ENCODE data around the gene PTPRQ. TPM values are rescaled to one million over a fixed set of nuclear protein-coding genes. Genes with fewer than 3 reads are reported as not detected.
A peak's percentile ranks its signal among the peaks of the same experiment; 100 is the strongest.

PTPRQ gene
- total RNA-seq, 1 experiment from 2014 or later = not detected

GRCh38 chr12:80509781-80510556 is 65.9 kb downstream of the PTPRQ start (continued):
- TF ChIP-seq, protein P1, sequence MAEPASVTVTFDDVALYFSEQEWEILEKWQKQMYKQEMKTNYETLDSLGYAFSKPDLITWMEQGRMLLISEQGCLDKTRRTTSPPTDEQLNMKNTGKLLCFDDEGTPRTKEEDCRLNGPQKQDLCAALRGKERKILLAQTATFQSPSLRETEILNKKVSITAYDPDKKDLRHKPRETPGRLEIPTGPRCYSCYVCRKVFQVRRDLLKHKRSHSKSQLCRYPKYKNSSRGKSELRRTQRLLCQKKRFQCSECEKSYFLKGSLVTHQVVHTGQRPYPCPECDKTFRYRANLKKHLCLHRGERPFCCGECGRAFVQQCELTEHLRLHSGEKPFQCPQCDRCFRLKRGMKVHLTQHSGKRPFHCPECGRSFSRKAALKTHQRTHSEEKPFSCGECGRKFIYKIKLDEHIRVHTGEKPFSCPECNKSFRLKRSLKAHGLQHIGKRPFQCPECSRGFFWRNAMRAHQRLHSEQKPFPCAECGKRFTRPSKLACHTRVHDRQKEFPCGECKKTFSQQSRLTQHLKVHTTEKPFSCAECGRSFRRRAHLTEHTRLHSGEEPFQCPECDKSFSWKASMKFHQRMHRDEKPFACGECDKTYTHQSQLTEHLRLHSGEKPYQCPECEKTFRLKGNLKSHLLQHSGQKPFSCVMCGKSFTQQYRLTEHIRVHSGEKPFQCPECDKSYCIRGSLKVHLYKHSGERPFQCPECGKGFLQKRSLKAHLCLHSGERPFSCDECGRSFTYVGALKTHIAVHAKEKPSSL (CRISPR knock-in tag; conservative IDR thresholded peaks at IDR 0.05) = no peak
- TF ChIP-seq, protein P2, sequence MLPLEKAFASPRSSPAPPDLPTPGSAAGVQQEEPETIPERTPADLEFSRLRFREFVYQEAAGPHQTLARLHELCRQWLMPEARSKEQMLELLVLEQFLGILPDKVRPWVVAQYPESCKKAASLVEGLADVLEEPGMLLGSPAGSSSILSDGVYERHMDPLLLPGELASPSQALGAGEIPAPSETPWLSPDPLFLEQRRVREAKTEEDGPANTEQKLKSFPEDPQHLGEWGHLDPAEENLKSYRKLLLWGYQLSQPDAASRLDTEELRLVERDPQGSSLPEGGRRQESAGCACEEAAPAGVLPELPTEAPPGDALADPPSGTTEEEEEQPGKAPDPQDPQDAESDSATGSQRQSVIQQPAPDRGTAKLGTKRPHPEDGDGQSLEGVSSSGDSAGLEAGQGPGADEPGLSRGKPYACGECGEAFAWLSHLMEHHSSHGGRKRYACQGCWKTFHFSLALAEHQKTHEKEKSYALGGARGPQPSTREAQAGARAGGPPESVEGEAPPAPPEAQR (CRISPR knock-in tag; IDR thresholded peaks at IDR 0.05) = no peak
- TF ChIP-seq ZNF232 (CRISPR knock-in tag; IDR thresholded peaks at IDR 0.05) = no peak

- POLR2A ChIA-PET = no interaction called here
- Mint-ChIP-seq H3K4me3 (no peak overlapping the region), H3K36me3 (peaks cover 3% of the 10 kb centered on the region; the same call in 1 of the 2 replicates), H3K27me3 (ENCODE audit: low read depth) (no peaks in the 10 kb centered on the region; the same call in 1 of the 2 replicates), H3K27ac (0 out of 2 replicates have a peak overlapping the region, but pooled peaks have one; percentile 63), H3K4me1 (peaks cover 5% of the 10 kb centered on the region; the same call in 1 of the 2 replicates), H3K9me3 (peaks cover 10% of the 10 kb centered on the region)
- CTCF ChIA-PET = no interaction called here
- DNase-seq (ENCODE audit: low spot score) = peak; percentile 49
- TF ChIP-seq, protein P3, sequence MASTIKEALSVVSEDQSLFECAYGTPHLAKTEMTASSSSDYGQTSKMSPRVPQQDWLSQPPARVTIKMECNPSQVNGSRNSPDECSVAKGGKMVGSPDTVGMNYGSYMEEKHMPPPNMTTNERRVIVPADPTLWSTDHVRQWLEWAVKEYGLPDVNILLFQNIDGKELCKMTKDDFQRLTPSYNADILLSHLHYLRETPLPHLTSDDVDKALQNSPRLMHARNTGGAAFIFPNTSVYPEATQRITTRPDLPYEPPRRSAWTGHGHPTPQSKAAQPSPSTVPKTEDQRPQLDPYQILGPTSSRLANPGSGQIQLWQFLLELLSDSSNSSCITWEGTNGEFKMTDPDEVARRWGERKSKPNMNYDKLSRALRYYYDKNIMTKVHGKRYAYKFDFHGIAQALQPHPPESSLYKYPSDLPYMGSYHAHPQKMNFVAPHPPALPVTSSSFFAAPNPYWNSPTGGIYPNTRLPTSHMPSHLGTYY (CRISPR knock-in tag; IDR thresholded peaks at IDR 0.05) = no peak
- ATAC-seq = peak; percentile 88
Measured at GRCh38 chr12:80512781-80513180, 68.7 kb downstream of the PTPRQ start.

DNA sequence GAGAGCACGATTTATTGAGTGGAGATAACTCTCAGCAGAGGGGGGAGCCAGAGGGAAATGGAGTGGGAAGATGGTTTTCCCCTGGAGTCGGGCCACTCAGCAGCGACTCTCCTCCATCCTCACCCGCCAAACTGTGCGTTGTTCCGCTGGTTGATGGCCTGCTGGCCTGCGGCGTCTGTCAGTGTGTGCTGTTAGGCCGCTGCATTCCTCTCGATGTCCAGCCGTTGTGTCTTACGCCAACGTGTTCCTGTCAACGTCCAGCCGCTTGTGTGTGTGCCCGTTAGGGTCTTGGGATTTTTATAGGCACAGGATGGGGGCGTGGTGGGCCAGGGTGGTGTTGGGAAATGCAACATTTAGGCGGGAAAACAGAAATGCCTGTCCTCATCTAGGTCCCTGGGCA is 69.2 kb downstream of the PTPRQ start:
- Mint-ChIP-seq H3K9me3 (peaks cover 14% of the 10 kb centered on the region), H3K4me3 (no peak overlapping the region), H3K36me3 (peaks cover 6% of the 10 kb centered on the region), H3K27ac (no peak overlapping the region), H3K27me3 (ENCODE audit: low read depth) (no peaks in the 10 kb centered on the region; the same call in 1 of the 2 replicates), H3K4me1 (peaks cover 5% of the 10 kb centered on the region; the same call in 1 of the 2 replicates)
- POLR2A ChIA-PET = no interaction called here
- peak; percentile 66 for ATAC-seq
- CTCF ChIA-PET = no interaction called here
- DNase-seq (ENCODE audit: low spot score) = no peak
- TF ChIP-seq ZNF512 (CRISPR knock-in tag; IDR thresholded peaks at IDR 0.05; ENCODE audit: borderline replicate concordance) = no peak
- TF ChIP-seq, protein P4, sequence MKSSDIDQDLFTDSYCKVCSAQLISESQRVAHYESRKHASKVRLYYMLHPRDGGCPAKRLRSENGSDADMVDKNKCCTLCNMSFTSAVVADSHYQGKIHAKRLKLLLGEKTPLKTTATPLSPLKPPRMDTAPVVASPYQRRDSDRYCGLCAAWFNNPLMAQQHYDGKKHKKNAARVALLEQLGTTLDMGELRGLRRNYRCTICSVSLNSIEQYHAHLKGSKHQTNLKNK (CRISPR knock-in tag; IDR thresholded peaks at IDR 0.05) = no peak
- TF ChIP-seq NFE2L1 (CRISPR knock-in tag; IDR thresholded peaks at IDR 0.05) = no peak
- TF ChIP-seq, protein P2 (CRISPR knock-in tag; IDR thresholded peaks at IDR 0.05) = no peak
- TF ChIP-seq IRF2 (CRISPR knock-in tag; IDR thresholded peaks at IDR 0.05; ENCODE audit: borderline replicate concordance, low read depth) = no peak
- no peak for TF ChIP-seq PRDM15 (CRISPR knock-in tag; IDR thresholded peaks at IDR 0.05)
- TF ChIP-seq ZNF219 (CRISPR knock-in tag; IDR thresholded peaks at IDR 0.05; ENCODE audit: borderline replicate concordance) = no peak
- TF ChIP-seq, protein P5, sequence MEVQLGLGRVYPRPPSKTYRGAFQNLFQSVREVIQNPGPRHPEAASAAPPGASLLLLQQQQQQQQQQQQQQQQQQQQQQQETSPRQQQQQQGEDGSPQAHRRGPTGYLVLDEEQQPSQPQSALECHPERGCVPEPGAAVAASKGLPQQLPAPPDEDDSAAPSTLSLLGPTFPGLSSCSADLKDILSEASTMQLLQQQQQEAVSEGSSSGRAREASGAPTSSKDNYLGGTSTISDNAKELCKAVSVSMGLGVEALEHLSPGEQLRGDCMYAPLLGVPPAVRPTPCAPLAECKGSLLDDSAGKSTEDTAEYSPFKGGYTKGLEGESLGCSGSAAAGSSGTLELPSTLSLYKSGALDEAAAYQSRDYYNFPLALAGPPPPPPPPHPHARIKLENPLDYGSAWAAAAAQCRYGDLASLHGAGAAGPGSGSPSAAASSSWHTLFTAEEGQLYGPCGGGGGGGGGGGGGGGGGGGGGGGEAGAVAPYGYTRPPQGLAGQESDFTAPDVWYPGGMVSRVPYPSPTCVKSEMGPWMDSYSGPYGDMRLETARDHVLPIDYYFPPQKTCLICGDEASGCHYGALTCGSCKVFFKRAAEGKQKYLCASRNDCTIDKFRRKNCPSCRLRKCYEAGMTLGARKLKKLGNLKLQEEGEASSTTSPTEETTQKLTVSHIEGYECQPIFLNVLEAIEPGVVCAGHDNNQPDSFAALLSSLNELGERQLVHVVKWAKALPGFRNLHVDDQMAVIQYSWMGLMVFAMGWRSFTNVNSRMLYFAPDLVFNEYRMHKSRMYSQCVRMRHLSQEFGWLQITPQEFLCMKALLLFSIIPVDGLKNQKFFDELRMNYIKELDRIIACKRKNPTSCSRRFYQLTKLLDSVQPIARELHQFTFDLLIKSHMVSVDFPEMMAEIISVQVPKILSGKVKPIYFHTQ (CRISPR knock-in tag; IDR thresholded peaks at IDR 0.05) = no peak
- no peak for TF ChIP-seq NR2C2 (CRISPR knock-in tag; IDR thresholded peaks at IDR 0.05)
- TF ChIP-seq NR3C1 (CRISPR knock-in tag; conservative IDR thresholded peaks at IDR 0.05; ENCODE audit: low read depth) = no peak
- no peak for TF ChIP-seq E2F1 (CRISPR knock-in tag; IDR thresholded peaks at IDR 0.05)
